SU-DHL-6 (cell line): ENCODE data around the gene PLB1.

Experiments
- H2AFZ ChIP-seq: fragments of 200-600 bp; sonication (generic); 2 replicates; pipeline ENCODE4 v1.6.1; 2014; ENCODE audit warnings: low read depth, mild to moderate bottlenecking, moderate library complexity, mixed read lengths, antibody characterized with exemption, low read length; ENCODE audit not compliant: severe bottlenecking
- H3F3A ChIP-seq: fragments of 200-600 bp; shearing (Covaris generic); 2 replicates; pipeline ENCODE4 v1.6.0; 2016; ENCODE audit warnings: antibody characterized with exemption, mild to moderate bottlenecking; ENCODE audit not compliant: insufficient read depth
- H3K27ac ChIP-seq: fragments of 200-600 bp; sonication (generic); 2 replicates; pipeline ENCODE4 v1.5.1; 2016; ENCODE audit warnings: low read depth, mild to moderate bottlenecking, low read length, moderate library complexity, mixed read lengths
- H3K27me3 ChIP-seq: fragments of 200-600 bp; sonication (generic), shearing (Covaris generic); 2 replicates; pipeline ENCODE4 v1.6.0; 2014; ENCODE audit warnings: mild to moderate bottlenecking, low read length
- H3K36me3 ChIP-seq: fragments of 200-600 bp; sonication (generic); 2 replicates; pipeline ENCODE4 v1.6.1; 2014; ENCODE audit warnings: mild to moderate bottlenecking, low read length, mixed read lengths
- H3K4me2 ChIP-seq: fragments of 300-600, 200-600 bp; shearing (Covaris generic), sonication (generic); 2 replicates; pipeline ENCODE4 v1.6.0; 2014; ENCODE audit warnings: low read length, low read depth, mild to moderate bottlenecking; ENCODE audit not compliant: poor library complexity, severe bottlenecking
- H3K4me3 ChIP-seq: fragments of 200-600 bp; sonication (generic); 2 replicates; pipeline ENCODE4 v1.5.1; 2014; ENCODE audit warnings: antibody characterized with exemption, low read length, mild to moderate bottlenecking, mixed read lengths; ENCODE audit not compliant: insufficient read depth, poor library complexity, severe bottlenecking
- H3K79me2 ChIP-seq: fragments of 200-600 bp; sonication (generic); 2 replicates; pipeline ENCODE4 v1.6.1; 2014; ENCODE audit warnings: mild to moderate bottlenecking, low read length, moderate library complexity; ENCODE audit not compliant: insufficient read depth
- H3K9ac ChIP-seq: fragments of 200-600 bp; sonication (generic); 2 replicates; pipeline ENCODE4 v1.7.0; 2014; ENCODE audit warnings: mild to moderate bottlenecking, low read length
- H3K9me2 ChIP-seq: fragments of 200-600 bp; sonication (generic); replicated peaks from 2 replicates; pipeline ENCODE4 v1.6.1; 2014; ENCODE audit warnings: low read length; ENCODE audit not compliant: insufficient read depth
- H3K9me3 ChIP-seq: fragments of 200-600 bp; sonication (generic); 2 replicates; pipeline ENCODE4 v1.6.1; 2014; ENCODE audit warnings: low read length, mixed read lengths; ENCODE audit not compliant: insufficient read depth
- H4K20me1 ChIP-seq: fragments of 200-600 bp; sonication (generic); 2 replicates; pipeline ENCODE4 v1.6.1; 2014; ENCODE audit warnings: low read depth, mild to moderate bottlenecking, antibody characterized with exemption, low read length, moderate library complexity, mixed read lengths
- EZH2phosphoT487 ChIP-seq: fragments of 200-600 bp; sonication (generic), shearing (Covaris generic); conservative IDR thresholded peaks from 2 replicates; pipeline ENCODE4 v1.6.1; 2018; ENCODE audit warnings: mild to moderate bottlenecking, antibody characterized with exemption, low read length, moderate library complexity, mixed read lengths
- TF ChIP-seq, protein P1 (sequence below): fragments of 200-600 bp; sonication (generic); IDR thresholded peaks from one replicate; pipeline ENCODE4 v1.5.1; 2017; ENCODE audit warnings: antibody characterized with exemption, mild to moderate bottlenecking, low read length, moderate library complexity; ENCODE audit not compliant: insufficient read depth, poor library complexity, severe bottlenecking

PLB1 gene

DNA sequence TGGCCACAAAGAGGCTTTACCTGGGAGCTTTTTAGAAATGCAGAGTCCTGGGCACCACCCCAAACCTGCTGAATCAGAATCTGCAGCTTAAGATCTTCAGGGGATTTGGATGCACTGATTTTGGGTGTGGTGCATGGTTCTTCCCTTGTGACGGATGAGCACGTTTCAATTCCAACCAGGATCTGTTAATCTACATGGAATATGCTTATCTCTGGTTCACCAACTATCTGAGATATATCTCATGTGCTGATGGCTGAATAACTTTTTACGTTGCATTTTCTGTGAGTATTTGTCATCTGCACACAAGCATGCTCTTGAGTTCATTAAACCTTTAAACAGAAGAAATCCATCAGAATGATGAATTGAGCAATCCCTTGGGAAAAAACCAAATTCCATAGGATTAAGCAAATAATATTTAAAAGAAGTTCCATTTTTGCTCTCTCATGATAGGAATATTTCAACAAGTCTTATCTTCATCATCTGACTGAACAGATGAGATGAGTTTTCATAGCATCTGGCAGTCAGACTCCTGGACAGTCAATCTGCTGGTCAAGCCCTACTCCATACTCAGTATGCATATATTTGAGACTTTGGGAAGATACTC, 120.6 kb downstream of the PLB1 start:
- no peaks in the 10 kb centered on the region for H3K9me2 ChIP-seq
- H3K9ac ChIP-seq = no peak overlapping the region
- H3K79me2 ChIP-seq = no peaks in the 10 kb centered on the region
- H3K4me3 ChIP-seq = no peak overlapping the region
- no peaks in the 10 kb centered on the region for H4K20me1 ChIP-seq
- H3K27me3 ChIP-seq = no peaks in the 10 kb centered on the region
- TF ChIP-seq EZH2phosphoT487 = no peak
- TF ChIP-seq, protein P1, sequence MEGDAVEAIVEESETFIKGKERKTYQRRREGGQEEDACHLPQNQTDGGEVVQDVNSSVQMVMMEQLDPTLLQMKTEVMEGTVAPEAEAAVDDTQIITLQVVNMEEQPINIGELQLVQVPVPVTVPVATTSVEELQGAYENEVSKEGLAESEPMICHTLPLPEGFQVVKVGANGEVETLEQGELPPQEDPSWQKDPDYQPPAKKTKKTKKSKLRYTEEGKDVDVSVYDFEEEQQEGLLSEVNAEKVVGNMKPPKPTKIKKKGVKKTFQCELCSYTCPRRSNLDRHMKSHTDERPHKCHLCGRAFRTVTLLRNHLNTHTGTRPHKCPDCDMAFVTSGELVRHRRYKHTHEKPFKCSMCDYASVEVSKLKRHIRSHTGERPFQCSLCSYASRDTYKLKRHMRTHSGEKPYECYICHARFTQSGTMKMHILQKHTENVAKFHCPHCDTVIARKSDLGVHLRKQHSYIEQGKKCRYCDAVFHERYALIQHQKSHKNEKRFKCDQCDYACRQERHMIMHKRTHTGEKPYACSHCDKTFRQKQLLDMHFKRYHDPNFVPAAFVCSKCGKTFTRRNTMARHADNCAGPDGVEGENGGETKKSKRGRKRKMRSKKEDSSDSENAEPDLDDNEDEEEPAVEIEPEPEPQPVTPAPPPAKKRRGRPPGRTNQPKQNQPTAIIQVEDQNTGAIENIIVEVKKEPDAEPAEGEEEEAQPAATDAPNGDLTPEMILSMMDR = no peak
- no peak overlapping the region for H2AFZ ChIP-seq
- no peak overlapping the region for H3K27ac ChIP-seq
- no peak overlapping the region for H3K4me2 ChIP-seq
- H3K9me3 ChIP-seq = no peaks in the 10 kb centered on the region
- no peaks in the 10 kb centered on the region for H3F3A ChIP-seq
- no peaks in the 10 kb centered on the region for H3K36me3 ChIP-seq

DNA sequence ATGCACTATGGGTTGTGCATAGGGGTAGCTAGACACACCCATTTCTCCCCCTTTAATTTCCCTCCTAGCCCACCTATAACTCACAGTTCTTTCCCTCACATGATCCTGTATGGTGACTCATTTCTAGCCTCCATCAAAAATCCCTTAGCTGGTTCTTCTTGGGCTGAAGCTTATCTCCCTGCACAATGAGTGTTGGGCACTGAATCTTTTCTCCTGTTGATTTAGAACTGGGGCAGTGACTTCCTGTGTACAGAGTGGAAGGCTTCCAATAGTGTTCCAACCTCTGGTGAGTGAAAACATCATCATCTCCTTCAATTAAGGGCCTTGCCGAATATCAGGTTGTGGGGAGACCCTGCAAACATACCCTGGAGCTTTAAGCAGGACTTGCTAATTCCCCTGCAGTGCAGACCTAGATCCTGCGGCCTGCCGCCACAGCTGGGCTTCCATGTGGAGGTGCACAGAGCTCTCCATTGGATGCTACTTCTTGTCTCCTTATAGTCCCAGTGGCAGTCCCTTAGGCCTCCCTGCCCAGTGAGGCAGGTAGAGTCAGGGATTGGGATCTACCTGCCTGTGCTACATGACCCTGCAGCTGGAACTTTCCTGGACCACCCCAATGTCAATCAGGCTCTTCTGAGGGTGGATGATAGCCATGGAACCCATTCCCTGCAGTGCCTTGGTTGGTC, 121.8 kb downstream of the PLB1 start:
- TF ChIP-seq, protein P1 = no peak
- no peak for TF ChIP-seq EZH2phosphoT487
- Histone ChIP-seq H3K27me3 (no peaks in the 10 kb centered on the region), H3K9me3 (no peaks in the 10 kb centered on the region), H3K4me2 (no peak overlapping the region), H4K20me1 (no peaks in the 10 kb centered on the region), H3K27ac (no peak overlapping the region), H2AFZ (no peak overlapping the region), H3K79me2 (no peaks in the 10 kb centered on the region), H3K4me3 (no peak overlapping the region), H3K9me2 (no peaks in the 10 kb centered on the region), H3F3A (no peaks in the 10 kb centered on the region), H3K36me3 (no peaks in the 10 kb centered on the region), H3K9ac (no peak overlapping the region)

DNA sequence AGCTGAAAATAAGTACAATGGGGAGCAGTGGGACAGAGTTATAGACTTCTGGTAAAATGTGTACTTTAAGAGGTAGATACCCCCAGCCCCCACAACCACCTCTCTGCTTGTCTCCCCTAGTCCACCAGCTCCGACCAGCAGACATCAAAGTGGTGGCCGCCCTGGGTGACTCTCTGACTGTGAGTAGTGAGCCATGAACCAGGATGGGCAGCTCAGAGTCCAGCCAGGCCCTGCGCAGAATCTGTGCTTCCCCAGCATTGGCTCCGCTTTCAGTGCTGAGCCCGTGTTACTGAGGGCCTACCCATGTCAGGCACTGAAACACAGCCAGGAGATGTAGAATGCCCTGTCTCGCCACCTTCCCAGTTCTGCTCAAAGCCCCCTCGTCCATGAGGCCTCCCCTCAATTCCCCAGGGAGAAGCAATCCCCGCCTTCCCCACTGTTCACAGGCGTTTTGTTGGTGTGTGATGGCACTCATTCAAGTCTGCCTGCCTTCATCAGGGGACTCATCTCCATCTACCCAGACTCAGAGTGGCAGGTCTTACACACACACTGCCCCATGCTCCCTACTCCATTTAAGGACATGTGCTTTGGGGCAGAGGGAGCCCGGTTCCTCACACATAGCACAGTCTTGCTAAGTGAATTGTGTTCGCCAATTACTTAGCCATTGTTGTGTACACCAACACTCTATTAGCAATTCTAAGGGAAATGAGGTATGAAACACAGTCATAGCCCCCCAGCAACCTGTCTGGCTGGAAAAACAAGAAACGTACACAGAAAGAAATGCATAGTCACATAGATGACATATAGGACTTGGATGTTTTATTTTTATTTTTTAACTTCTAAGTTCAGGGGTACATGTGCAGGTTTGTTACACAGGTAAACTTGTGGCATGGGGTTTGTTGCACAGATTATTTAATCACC, 122.6 kb downstream of the PLB1 start:
- no peaks in the 10 kb centered on the region for H3F3A ChIP-seq
- no peaks in the 10 kb centered on the region for H3K79me2 ChIP-seq
- H2AFZ ChIP-seq = no peak overlapping the region
- H3K27ac ChIP-seq = no peak overlapping the region
- no peaks in the 10 kb centered on the region for H4K20me1 ChIP-seq
- H3K9me3 ChIP-seq = no peaks in the 10 kb centered on the region
- H3K4me2 ChIP-seq = no peak overlapping the region
- no peaks in the 10 kb centered on the region for H3K27me3 ChIP-seq
- no peak overlapping the region for H3K9ac ChIP-seq
- H3K4me3 ChIP-seq = no peak overlapping the region
- TF ChIP-seq, protein P1 = no peak
- TF ChIP-seq EZH2phosphoT487 = no peak
- H3K9me2 ChIP-seq = no peaks in the 10 kb centered on the region
- no peaks in the 10 kb centered on the region for H3K36me3 ChIP-seq
